ENCODE data around the gene TMEM233.

TMEM233 gene

DNA sequence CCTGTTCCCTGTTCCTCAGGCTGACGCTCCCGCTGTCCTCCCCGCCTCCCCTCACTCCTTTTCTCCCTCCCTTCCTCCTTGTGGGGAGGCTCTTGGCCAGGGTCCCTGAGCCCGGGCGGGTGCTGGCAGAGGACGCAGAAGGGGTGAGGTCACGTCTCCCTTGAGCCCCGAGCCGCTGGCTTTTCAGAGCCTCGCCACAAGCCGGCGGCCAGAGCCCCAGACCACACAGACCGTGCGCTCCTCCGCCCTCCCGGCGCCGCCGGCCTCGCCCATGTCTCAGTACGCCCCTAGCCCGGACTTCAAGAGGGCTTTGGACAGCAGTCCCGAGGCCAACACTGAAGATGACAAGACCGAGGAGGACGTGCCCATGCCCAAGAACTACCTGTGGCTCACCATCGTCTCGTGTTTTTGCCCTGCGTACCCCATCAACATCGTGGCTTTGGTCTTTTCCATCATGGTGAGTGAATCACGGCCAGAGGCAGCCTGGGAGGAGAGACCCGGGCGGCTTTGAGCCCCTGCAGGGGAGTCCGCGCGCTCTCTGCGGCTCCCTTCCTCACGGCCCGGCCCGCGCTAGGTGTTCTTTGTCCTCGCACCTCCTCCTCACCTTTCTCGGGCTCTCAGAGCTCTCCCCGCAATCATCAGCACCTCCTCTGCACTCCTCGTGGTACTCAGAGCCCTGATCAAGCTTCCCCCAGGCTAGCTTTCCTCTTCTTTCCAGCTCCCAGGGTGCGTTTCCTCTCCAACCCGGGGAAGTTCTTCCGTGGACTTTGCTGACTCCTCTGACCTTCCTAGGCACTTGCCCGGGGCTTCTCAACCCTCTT is at the start of gene TMEM233:
Gene TMEM233, plus strand, starts transcription at position 197 of the 821 bp plus-strand sequence. Its CDS starts 75 bp downstream, at position 272.
- DNase-seq, result no peak

DNA sequence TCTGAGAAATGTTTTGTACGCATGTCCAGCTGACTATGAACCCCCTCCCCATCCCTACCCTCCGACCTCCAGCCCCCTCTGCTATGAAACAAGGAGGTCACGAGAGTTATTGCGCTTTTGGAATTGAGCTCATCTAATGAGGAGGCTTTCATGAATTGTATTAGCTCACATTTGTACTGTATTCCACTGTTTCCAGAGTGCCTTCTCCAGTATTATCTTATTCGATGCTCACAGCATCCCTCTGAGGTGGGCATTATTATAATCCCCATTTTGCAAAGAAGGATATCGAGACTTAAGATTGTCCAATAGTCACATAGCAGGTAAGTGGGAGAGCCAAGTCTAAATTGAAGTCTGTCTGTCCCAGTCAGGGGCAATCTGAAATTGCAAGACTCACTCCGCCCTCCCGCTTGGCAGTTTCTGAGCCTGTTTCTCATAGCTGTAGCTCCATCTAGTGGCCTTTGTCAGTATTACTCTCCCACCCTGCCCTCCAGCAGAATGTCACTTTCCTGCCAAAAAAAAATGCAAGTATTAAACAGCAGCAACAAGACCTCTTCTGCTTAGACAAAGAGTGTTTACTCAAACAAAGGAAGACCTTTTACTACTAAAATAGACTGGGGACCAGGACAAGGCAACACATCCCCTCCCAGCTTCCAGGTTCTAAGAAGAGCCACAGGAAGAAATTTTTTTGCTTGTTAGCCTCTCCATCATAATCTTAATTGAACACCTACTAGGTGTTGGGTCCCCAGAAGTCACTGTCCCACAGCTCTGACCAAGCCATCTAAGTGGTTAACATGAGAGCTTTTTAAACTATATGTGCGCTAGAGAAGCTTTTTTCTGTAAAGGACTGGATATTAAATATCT is 48.6 kb upstream of the TMEM233 start:
- DNase-seq, result peak; percentile 52

DNA sequence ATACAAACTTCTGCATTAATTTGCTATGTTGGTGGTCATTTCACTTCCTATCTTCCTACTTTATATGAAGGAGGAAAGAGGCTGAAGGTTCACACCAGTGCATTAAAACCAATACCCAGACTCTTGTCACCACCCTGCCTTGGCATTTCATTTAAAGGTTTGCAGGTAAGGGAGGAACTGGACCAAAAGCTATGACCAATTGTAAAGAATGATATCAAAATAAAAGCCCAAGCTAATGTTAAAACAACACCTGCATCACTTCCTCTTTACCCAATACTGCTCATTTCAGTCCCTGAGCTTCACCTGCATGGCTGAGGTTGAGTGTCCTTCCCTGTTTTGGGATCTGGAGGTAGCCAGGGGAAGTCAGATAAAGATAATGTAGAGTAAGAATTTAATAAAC is 47.2 kb upstream of the TMEM233 start:
- DNase-seq, result no peak

DNA sequence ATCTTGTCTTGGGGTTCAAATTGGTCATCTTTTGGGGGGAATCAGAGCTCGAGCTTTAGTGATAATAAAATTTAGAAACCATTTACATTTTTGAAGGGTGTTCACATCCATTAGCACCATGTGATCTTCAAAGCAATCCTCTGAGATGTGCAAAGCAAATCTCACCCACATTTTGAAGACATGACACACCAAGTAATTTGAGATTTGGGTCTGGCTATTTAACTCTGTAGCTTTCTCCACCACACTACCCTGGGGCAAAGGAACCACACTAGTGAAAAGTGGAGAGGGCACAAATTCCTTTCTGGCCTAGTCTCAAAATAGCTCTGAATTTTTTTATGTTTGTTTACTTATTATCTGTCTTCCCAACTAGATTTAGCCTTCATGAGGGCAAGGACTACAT is 46.6 kb upstream of the TMEM233 start:
- no peak for DNase-seq

DNA sequence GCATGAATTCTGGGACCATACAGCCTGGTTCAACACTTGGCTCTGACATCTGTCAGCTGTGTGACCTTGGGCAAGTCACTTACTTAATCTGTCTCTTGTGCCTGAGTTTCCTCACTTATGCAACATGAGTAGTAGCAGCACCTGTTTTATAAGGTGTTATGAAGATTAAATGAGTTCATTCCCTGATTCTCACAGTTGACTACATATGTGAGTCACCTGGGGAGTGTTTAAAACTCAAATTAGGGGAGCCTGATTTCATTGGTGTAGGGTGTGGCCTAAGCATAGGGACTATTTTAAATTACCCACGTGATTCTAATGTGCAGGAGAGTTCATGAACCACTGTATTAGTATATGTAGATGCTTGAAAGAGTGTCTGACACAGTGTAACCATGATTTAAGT is 36.7 kb upstream of the TMEM233 start:
- no peak for DNase-seq

DNA sequence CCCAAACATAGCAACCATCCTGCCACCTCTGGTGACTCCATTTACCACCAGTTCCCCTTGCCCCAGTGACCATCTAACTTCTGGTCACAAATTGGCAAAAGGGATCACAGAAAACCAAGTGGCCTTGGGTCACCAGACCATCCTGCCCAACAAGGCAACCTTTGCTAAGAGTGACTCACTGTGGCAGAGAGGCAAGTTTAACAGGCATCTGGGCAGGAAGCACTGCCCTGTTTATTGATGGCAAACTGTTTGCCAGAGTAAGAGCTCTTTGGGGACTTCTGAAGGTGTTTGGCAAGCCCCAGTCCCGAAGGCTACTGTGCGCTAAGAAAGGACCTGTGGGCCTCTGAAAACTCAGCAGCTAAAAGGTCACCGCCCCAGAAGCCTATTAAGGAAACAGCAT is 28.2 kb upstream of the TMEM233 start:
- DNase-seq, result no peak

DNA sequence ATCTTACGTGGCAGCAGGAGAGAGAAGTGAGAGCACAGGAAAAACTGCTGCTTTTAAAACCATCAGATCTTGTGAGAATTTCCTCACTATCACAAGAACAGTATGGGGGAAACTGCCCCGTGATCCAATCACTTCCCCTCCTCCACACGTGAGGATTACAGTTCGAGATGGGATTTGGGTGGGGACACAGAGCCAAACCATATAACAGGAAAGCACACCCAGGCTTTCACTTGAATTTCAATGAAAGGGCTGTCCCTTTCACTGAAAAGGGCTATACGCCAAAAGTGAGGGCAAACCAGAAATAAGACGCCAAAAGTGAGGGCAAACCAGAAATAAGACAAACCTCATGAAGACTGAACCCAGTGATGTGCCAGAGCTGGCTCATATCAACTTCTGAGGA is 22.8 kb upstream of the TMEM233 start:
- DNase-seq, result no peak

DNA sequence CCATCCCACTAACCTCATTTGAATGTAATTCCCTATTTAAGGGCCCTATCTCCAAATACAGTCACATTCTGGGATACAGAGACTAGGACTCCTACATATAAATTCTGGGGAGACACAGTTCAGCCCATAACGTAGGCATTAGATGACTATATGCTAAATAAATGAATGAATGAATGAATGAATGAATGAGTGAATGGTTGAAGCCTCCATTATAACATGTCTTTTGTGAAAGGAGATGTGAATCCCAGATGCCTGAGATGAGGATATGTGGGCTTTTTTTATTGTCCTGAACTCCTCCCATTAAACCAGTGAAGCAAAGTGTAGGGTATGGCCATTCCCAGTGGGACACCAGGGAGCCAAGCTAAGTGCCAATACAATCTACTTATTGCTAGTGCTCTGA is 20.5 kb upstream of the TMEM233 start:
- DNase-seq, result no peak

DNA sequence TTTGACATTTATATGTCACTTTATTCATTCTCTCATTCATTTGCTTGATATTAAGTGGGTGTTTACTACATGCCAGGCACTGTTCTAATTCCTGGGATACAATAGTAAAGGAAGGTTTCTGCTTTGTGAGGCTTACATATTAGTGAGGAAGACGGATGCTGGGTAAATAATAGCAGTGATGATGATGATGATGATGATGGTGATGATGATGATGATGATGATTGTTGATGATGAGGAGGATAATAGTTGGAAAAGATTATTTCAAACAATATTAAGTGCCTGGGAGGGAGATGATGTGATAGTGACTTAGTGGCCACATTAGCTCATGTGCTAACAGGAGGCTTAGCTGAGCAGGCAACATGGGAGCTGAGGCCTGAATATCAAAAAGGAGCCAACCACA is 19.3 kb upstream of the TMEM233 start:
- no peak for DNase-seq

DNA sequence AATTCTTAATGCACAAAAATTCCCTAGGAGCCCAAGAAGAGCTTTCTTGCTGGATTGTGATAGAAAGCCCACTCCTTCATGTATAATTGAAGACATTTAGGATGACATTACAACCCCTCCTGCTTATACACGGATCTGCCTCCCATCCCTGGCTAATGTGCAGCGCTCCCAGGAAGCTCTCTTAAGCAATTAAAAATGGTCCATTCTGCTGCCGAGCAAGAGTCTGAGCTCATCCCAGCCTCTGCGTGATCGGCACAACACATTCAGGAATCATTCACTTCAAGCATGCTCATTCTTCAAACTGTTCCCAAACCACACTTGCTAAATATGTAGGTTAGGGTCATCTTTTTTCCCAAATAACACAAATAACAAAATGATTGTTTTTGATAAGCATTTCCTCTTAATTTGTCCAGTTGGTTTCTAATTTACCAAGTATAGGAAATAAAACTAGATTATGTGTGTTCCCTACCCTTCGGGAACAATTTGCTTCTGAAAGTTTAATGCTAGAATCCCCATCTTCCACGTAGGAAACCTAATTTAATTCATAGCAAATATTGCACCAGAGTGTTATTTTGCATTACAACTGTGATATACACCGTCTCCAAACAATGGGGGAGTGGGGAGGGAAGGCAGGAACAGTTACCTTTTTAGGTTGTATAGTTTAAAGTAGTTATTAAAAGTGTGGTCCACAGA is 17.3 kb upstream of the TMEM233 start:
- DNase-seq, result no peak

DNA sequence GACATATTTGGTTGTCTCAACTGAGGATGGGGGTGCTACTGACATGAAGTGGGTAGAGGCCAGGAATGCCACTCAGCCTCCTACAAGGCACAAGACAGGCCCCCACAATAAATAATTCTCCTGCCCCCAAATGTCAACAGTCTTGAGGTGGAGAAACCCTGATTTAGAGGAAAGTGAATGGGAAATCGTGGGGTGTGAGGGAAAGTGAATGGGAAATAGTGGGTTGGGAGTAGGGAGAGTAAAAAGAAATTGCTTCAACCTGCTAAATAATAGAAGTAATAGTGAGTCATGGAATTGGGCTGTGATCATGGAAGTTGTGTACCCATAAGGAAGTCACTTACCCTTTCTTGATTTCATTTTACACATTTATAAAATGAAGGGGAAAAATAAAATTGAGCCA is 16.7 kb upstream of the TMEM233 start:
- no peak for DNase-seq

DNA sequence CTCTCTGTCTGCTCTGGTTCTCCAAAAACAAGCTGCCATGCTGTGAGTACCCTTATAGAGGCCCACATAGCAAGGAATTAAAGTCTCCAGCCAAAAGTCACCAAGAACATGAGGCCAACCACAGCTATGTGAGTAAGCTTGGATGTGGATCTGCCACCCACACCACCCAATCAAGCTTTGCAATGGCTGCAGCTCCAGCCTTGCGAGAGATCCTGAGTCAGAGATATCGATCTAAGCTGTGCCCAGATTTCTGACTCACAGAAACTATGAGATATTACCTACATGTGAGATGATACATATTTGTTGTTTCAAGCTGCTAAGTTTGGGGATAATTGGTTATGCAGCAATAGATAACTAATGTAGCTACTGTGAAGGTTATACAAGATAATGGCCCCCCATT is 15.5 kb upstream of the TMEM233 start:
- no peak for DNase-seq

DNA sequence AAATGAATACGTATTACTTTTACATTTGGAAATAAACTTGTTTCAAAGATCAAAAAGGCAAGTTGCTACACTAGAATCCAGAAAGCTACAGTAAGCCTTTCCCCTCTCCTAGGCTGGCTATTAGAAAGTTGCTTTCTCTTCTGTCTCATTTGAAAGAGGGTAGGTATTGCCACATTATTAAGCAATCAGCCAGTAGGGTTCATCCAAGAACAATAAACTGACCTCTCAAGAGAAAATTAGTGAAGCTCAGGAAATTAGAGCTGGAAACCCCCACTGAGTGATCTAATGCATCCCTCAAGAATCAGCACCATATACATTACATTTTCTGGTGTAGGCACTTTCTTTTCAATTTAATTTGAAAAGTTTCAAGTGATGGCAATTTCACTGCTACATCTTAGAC is 4.5 kb upstream of the TMEM233 start:
- DNase-seq, result no peak

DNA sequence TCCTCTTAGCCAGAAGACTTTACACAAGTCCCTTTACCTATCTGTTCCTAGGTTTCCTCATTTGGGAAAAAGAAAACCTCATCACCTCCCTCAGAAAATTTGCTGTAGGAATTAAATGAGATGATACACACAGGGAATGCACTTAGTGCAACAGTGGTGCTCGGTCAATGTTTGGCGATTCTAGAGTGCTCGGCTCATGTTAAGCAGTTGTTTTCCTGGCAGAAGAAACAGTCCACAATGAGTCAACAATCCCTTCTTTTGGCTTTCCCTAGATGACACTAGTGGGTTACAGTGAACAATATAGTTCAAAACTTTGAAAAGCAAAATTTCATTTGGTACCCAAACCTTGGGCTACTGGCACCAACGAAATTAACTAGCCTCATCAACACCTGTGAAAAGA is 3.9 kb upstream of the TMEM233 start:
- DNase-seq, result no peak

DNA sequence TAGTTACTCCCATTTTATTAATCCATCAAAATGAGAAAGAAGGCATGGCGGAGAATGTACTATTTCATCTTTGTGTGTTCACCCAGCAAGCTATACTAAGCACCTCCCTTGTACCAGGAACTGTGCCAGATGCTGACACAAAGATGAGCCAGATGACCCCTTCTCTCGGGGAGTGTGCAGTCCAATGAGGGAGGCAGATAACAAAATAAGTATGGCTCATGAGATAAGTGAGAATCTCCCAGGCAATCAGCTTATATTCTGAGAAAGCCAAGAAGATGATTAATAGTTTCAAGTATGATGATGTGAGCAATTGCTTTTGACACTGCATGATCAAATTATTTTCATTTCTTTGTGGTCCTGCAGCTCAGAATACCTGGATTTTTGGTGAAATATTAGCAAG is 1.3 kb upstream of the TMEM233 start:
- no peak for DNase-seq

DNA sequence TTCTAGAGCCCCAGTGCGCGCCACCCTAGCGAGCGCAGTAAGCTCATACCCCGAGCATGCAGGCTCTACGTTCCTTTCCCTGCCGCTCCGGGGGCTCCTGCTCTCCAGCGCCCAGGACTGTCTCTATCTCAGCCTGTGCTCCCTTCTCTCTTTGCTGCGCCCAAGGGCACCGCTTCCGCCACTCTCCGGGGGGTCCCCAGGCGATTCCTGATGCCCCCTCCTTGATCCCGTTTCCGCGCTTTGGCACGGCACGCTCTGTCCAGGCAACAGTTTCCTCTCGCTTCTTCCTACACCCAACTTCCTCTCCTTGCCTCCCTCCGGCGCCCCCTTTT is 791 bp downstream of the TMEM233 start:
- DNase-seq, result no peak

DNA sequence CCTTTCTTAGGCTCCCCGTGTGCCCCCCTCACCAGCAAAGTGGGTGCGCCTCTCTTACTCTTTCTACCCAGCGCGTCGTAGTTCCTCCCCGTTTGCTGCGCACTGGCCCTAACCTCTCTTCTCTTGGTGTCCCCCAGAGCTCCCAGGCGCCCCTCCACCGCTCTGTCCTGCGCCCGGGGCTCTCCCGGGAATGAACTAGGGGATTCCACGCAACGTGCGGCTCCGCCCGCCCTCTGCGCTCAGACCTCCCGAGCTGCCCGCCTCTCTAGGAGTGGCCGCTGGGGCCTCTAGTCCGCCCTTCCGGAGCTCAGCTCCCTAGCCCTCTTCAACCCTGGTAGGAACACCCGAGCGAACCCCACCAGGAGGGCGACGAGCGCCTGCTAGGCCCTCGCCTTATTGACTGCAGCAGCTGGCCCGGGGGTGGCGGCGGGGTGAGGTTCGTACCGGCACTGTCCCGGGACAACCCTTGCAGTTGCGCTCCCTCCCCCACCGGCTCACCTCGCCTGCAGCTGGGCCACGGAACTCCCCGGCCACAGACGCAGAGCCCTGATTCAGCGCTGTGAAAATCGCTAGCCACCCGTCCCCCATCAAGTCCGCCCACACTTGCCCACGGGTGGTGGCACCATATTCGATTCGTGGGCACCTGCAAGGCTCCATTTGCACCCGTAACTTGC is 1.3 kb downstream of the TMEM233 start:
- DNase-seq, result no peak

DNA sequence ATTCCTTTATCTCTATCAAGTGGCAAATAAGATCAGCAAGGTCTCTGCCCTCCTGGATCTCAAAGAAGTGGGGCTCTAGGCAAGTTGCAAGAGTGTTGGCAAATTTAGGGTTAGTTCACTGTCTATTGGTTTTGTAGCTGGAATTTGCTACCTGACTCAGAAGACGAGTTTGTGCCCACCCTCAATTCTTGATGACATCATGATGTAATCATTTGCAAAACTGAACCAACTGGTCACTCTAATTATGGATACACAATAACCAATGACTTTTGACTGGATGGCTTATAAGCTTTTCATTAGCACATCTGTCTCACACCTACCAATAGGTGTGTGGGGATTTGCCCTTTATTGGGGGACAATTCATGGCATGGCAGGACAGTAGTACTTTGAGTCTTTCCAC is 4.6 kb downstream of the TMEM233 start:
- DNase-seq, result no peak

DNA sequence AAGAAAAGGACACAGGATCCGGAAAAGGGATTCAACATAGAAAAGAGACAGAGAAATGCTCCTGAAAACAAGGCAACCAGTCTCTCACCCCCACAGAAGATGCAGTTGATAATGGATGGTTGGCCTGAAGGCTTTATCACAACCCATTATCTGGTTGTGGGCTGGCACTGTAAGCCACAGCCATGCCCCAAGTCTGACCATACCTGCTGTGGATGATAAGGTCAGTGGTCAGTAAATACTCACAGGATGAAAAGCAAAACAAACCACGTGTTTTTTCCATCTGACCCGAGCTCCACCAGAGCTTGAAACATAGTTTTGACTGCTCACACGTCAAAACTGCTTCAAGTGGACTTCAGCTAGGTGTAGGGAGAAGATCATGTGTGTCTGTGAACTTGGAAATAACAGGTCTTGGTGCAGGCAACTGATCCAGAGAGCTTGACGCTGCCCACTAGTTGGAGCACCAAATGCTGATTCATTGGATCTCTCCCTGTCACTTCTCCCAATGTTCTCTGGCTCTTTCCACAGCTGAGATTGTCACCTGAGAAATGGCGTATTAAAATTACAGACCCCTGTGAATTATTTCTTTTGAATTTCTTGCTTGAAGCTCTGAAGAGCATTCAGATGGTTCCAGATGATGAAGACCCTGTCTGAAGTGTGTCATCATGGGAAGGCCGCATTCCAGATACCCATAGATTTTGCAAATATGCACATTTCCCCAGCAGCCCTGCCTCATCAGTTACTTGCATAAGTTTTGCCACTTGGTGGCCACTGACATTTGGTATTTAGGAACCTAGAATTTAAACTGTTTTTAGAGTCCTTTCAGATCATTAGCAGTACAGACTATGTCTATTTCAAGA is 8.5 kb downstream of the TMEM233 start:
- no peak for DNase-seq

DNA sequence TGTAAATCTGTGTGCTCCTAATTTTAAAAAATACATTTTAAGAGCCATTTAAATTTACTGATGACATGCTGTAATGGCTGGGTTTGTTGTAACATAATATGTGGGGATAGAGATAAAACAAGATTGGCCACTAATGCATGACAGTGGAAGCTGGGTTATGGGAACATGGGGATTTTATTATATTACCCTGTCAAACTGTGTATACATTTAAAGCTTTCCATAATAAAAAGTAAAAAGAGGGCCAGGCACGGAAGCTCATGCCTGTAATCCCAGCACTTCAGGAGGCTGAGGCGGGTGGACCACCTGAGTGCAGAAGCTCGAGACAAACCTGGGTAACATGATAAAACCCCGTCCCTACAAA is 9.1 kb downstream of the TMEM233 start:
- no peak for DNase-seq

DNA sequence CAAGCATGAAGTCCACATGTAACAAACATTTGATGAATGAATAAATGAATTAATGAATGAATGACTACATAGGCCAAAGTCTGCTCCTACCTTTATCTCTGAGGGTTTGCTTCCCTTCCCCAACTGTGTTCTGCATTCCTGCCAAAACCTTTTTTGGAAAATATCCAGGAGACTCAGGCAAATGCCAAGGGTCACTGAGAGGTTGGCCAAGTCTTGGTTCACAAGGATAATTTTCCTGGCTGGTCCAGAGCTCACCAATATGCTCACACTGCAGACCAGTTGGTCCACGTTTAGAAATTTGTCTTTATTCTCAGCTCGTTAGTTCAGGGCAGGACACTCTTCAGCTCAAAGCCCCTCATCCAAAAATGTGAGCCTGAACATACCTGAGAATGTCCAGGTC is 10.2 kb downstream of the TMEM233 start:
- no peak for DNase-seq

DNA sequence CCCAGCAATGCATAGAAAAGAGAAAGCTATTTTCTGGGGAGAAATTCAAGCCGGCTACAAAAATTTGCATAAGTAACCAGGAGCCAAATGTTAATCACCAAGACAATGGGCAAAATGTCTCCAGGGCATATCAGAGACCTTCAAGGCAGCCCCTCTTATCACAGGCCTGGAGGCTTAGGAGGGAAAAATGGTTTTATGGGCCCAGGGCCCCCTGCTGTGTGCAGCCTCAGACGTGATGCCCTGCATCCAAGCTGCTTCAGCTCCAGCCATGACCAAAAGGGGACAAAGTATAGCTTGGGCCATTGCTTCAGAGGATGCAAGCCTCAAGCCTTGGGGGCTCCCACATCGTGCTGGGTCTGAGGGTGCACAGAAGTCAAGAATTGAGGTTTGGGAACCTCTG is 15.8 kb downstream of the TMEM233 start:
- DNase-seq, result no peak

Data from NCI-H1092 treated with DMSO at 0.1 percent for 48 hours (cell line).